ENCODE data around the gene SSBP3.
A peak's percentile ranks its signal among the peaks of the same experiment; 100 is the strongest.

The SSBP3 gene

GRCh38 chr1:54377040-54377691 is 29.0 kb downstream of the SSBP3 start:
- TF ChIP-seq TAF1 (IDR thresholded peaks at IDR 0.05; ENCODE audit: low read depth, low read length) (no peak), POLR2AphosphoS5 (IDR thresholded peaks at IDR 0.05; ENCODE audit: low read depth, low read length) (no peak), POU2F2 (IDR thresholded peaks at IDR 0.05; ENCODE audit: low read depth, low read length) (no peak), SPI1 (IDR thresholded peaks at IDR 0.05; ENCODE audit: low read depth, low read length) (no peak), PAX5 (IDR thresholded peaks at IDR 0.05; ENCODE audit: insufficient read depth, low read length, severe bottlenecking) (no peak)
- DNase-seq (ENCODE audit: insufficient read length, low spot score) = no peak
- FAIRE-seq = peak; percentile 60

GRCh38 chr1:54376430-54377039 is 29.7 kb downstream of the SSBP3 start:
- TF ChIP-seq POU2F2 (IDR thresholded peaks at IDR 0.05; ENCODE audit: low read depth, low read length) (peak; percentile 88), PAX5 (IDR thresholded peaks at IDR 0.05; ENCODE audit: insufficient read depth, low read length, severe bottlenecking) (no peak)

GRCh38 chr1:54375712-54376429 is 30.3 kb downstream of the SSBP3 start:
- no peak for TF ChIP-seq POLR2AphosphoS5 (IDR thresholded peaks at IDR 0.05; ENCODE audit: low read depth, low read length)
- TF ChIP-seq PAX5 (IDR thresholded peaks at IDR 0.05; ENCODE audit: insufficient read depth, low read length, severe bottlenecking) = no peak
- no peak for TF ChIP-seq POLR2A (IDR thresholded peaks at IDR 0.05; ENCODE audit: low read depth, low read length)
- no peak for TF ChIP-seq POU2F2 (IDR thresholded peaks at IDR 0.05; ENCODE audit: low read depth, low read length)
- TF ChIP-seq SPI1 (IDR thresholded peaks at IDR 0.05; ENCODE audit: low read depth, low read length) = no peak
- no peak for TF ChIP-seq TAF1 (IDR thresholded peaks at IDR 0.05; ENCODE audit: low read depth, low read length)
- DNase-seq (ENCODE audit: insufficient read length, low spot score) = no peak
- no peak for FAIRE-seq

More at GRCh38 chr1:54376430-54377039, 29.7 kb downstream of the SSBP3 start:
- DNase-seq (ENCODE audit: insufficient read length, low spot score) (peak; percentile 55), FAIRE-seq (peak; percentile 95)

- DNase-seq (ENCODE audit: insufficient read length, low spot score) (no peak), FAIRE-seq (no peak)
- no peak for TF ChIP-seq POLR2A (IDR thresholded peaks at IDR 0.05; ENCODE audit: low read depth, low read length)
- TF ChIP-seq POLR2AphosphoS5 (IDR thresholded peaks at IDR 0.05; ENCODE audit: low read depth, low read length) = no peak
- no peak for TF ChIP-seq SPI1 (IDR thresholded peaks at IDR 0.05; ENCODE audit: low read depth, low read length)
- TF ChIP-seq TAF1 (IDR thresholded peaks at IDR 0.05; ENCODE audit: low read depth, low read length) = no peak
- TF ChIP-seq POU2F2 (IDR thresholded peaks at IDR 0.05; ENCODE audit: low read depth, low read length) = no peak
- TF ChIP-seq PAX5 (IDR thresholded peaks at IDR 0.05; ENCODE audit: insufficient read depth, low read length, severe bottlenecking) = no peak
Measured at GRCh38 chr1:54375298-54375697, 30.9 kb downstream of the SSBP3 start.

- no peak for DNase-seq (ENCODE audit: insufficient read length, low spot score)
- FAIRE-seq = peak; percentile 41
- TF ChIP-seq TAF1 (IDR thresholded peaks at IDR 0.05; ENCODE audit: low read depth, low read length) = no peak
- TF ChIP-seq PAX5 (IDR thresholded peaks at IDR 0.05; ENCODE audit: insufficient read depth, low read length, severe bottlenecking) = no peak
- TF ChIP-seq POLR2AphosphoS5 (IDR thresholded peaks at IDR 0.05; ENCODE audit: low read depth, low read length) = no peak
- no peak for TF ChIP-seq SPI1 (IDR thresholded peaks at IDR 0.05; ENCODE audit: low read depth, low read length)
- no peak for TF ChIP-seq POLR2A (IDR thresholded peaks at IDR 0.05; ENCODE audit: low read depth, low read length)
- TF ChIP-seq POU2F2 (IDR thresholded peaks at IDR 0.05; ENCODE audit: low read depth, low read length) = no peak
Measured at GRCh38 chr1:54374766-54375165, 31.4 kb downstream of the SSBP3 start.

- TF ChIP-seq PAX5 (IDR thresholded peaks at IDR 0.05; ENCODE audit: insufficient read depth, low read length, severe bottlenecking) (no peak), TAF1 (IDR thresholded peaks at IDR 0.05; ENCODE audit: low read depth, low read length) (no peak), POLR2AphosphoS5 (IDR thresholded peaks at IDR 0.05; ENCODE audit: low read depth, low read length) (no peak), SPI1 (IDR thresholded peaks at IDR 0.05; ENCODE audit: low read depth, low read length) (peak; percentile 26; the same call in 1 of the 2 replicates), POU2F2 (IDR thresholded peaks at IDR 0.05; ENCODE audit: low read depth, low read length) (0 out of 2 replicates have a peak, but pooled peaks have one; percentile 15), POLR2A (IDR thresholded peaks at IDR 0.05; ENCODE audit: low read depth, low read length) (no peak)
- DNase-seq (ENCODE audit: insufficient read length, low spot score) (peak; percentile 33), FAIRE-seq (peak; percentile 61)
Measured at GRCh38 chr1:54372978-54373377, 33.2 kb downstream of the SSBP3 start.

- FAIRE-seq (no peak), DNase-seq (ENCODE audit: insufficient read length, low spot score) (no peak)
- TF ChIP-seq POLR2AphosphoS5 (IDR thresholded peaks at IDR 0.05; ENCODE audit: low read depth, low read length) (no peak), POU2F2 (IDR thresholded peaks at IDR 0.05; ENCODE audit: low read depth, low read length) (no peak), SPI1 (IDR thresholded peaks at IDR 0.05; ENCODE audit: low read depth, low read length) (no peak), TAF1 (IDR thresholded peaks at IDR 0.05; ENCODE audit: low read depth, low read length) (no peak), POLR2A (IDR thresholded peaks at IDR 0.05; ENCODE audit: low read depth, low read length) (no peak), PAX5 (IDR thresholded peaks at IDR 0.05; ENCODE audit: insufficient read depth, low read length, severe bottlenecking) (no peak)
Measured at GRCh38 chr1:54371942-54372275, 34.3 kb downstream of the SSBP3 start.

- no peak for TF ChIP-seq POU2F2 (IDR thresholded peaks at IDR 0.05; ENCODE audit: low read depth, low read length)
- TF ChIP-seq TAF1 (IDR thresholded peaks at IDR 0.05; ENCODE audit: low read depth, low read length) = no peak
- TF ChIP-seq SPI1 (IDR thresholded peaks at IDR 0.05; ENCODE audit: low read depth, low read length) = no peak
- no peak for TF ChIP-seq PAX5 (IDR thresholded peaks at IDR 0.05; ENCODE audit: insufficient read depth, low read length, severe bottlenecking)
- no peak for TF ChIP-seq POLR2AphosphoS5 (IDR thresholded peaks at IDR 0.05; ENCODE audit: low read depth, low read length)
- no peak for TF ChIP-seq POLR2A (IDR thresholded peaks at IDR 0.05; ENCODE audit: low read depth, low read length)
- no peak for FAIRE-seq
- DNase-seq (ENCODE audit: insufficient read length, low spot score) = no peak
Measured at GRCh38 chr1:54371038-54371941, 34.9 kb downstream of the SSBP3 start.
